Islet of Langerhans (tissue), 1 donor: ENCODE results near the gene SYCP2.

ENCODE experiments used
- FAIRE-seq: peaks from one replicate; lab custom pipeline; 2011; peaks lifted over from hg19 to GRCh38; lab: Jason Lieb, UNC

SYCP2 gene

DNA sequence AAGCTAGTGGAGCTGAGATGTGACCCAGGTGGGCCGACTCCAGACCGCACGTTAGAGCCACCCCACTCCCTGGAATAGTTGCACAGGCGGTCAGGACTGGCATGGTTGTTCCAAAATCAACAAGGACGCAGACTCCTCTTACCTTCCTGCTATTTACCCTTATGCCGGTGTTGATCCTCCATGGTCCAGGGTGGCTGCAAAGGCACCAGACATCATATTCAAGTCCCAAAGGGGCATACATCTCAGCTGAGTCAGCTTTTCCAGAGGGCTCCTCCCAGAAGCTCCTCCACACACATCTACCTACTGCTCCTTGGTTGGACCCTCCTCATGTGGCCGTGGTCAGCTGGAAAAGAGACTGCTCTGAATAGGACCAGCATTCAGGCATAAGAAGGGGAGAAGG, 112.2 kb downstream of the SYCP2 start:
- no peak for FAIRE-seq

- FAIRE-seq: no peak
These were observed 113.0 kb downstream of the SYCP2 start for GRCh38 chr20:59820204-59821041.

GRCh38 chr20:59819496-59820203, 113.8 kb downstream of the SYCP2 start:
- no peak for FAIRE-seq

DNA sequence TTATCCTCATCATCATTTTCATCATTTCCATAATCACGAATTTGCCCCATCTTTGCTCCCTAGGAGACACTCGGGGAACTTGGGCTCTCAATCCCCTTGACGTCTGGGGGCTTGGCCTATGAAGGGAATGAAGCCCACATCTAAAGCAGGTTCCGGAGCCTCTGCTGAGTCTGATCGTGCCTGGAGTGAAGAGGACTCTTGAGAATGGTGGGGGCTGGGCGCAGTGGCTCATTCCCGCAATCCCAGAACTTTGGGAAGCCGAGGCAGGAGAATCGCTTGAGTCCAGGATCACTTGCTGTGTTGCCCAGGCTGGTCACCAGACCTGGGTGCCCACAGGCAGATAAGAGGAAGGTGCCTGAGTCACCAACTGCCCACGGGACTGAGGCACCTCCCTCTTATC, 114.5 kb downstream of the SYCP2 start:
- FAIRE-seq: no peak

DNA sequence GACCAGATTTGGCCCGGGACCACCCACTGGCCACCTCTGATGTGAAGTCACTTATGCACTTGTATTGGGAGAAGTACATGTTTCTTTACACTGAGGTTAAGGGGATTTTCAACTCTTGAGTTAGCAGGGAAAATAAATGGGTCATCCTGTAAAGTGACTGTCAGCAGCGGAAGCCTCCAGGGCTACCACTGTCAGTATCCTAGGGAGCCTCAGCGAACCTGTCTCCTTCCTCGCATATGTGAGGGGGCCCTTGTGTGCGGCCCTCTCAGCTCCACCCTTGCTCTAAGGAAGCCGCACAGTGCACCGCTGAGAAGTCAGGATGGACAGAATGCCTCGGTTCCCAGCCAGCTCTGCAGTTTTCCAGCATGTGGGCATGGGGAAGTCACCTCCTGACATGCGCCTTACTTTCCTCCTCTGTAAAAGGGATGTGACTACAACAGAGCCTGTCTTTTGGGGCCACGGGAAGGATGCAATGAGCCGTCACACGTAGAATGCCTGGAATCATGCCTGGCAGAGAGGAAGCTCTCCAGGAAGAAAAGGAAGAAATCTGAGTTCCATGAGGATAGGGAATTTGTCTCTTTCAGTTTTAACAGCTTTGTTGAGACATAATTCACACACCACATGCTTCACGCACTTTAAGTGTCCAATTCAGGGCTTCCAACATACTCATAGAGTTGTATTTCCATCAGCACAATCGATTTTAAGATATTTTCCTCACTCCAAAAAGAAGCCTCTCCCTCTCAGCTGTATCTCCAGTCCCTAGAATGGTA, 115.4 kb downstream of the SYCP2 start:
- no peak for FAIRE-seq

DNA sequence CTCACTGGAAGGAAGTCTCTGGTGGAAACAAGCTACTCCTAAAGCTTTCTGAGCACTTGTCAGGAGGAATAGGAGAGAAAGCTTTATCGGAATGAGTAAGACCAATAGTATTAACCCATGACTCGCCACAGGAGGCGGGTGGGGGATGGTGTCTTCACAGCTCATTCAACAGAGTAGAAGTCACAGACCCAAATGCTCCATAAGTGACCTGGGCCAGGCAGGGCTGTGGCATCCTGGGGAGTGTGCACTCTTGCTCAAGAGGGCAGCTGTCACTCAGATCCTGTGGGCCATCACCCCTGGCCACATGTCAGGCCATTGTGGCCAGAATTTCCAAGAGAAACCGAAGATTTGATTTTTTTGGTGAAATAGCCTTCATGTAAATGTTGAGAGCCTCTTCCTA, 116.0 kb downstream of the SYCP2 start:
- FAIRE-seq: no peak

- FAIRE-seq: no peak
These were observed 117.2 kb downstream of the SYCP2 start for GRCh38 chr20:59816146-59816738.

DNA sequence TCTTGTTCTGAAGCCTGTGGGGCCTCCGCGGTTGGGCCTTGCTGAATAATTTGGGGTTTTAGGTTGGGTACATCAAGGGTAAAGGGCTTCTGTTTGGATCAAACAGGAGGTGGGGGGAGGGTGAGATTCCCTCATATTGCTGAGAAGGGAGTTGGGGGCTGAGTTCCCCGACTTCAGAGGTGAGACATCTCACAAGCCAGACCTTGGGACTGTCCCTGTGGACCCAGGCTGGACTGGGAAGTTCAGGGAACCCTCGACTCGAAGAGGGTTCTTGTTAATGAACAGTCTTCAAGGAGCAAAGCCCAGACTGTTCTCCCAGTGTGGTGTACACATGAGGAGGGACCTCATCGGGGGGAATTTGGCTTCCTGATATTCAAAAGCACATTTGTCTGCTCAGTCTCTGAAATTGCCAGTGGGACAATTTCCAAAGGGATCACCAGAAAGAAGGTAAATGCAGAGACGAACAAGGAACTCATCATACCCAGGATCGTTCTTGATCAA, 118.5 kb downstream of the SYCP2 start:
- no peak for FAIRE-seq

DNA sequence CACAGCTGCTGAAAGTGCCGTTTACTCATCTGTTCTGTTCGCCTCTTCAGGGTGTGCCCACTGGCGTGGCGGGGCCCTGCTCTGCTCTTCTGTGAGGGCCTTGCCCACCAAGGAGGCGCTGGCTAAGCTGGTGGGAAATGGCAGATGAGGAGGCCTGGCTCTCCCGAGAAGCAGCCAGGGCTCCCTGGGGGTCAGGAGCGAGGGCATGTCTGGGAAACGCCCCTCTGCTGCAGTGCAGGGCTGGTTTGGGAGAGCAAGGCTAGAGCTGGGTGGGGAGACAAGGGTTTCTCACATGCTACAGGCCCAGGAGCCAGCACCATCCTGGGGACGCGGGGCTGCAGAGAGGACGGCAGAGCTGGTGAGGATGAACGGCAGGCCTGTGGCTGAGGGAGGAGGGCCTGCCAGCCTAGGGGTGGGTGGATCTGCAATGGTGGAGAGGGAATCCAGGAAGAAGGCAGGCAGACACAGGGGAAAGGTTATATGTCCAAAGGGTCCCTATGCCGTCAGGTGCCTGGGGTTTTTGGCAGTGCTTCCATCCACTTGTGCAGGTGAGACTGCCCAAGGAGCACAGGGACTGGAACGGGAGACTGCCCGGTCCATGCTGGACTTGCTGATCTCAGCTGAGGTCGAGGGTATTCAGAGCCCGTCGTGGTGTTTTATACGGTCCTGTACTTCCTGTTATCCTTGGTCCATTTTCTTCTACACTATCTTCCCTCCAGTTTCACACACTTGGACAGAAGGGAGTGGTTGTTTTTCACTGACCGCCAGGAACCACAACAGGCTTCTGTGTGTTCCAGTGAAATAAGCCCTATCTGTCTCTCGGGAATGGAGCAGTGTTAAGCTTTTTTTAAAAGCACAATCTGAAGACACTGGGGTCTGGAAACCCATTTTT, 119.2 kb downstream of the SYCP2 start:
- FAIRE-seq: no peak
